H9 (cell line): Measurements from ENCODE around the gene CD320. TPM values are rescaled to one million over a fixed set of nuclear protein-coding genes. Genes with fewer than 3 reads are reported as not detected.

Experiments used
- DNase-seq: peaks from one replicate; pipeline ENCODE4 v3.0.0-alpha.2; 2017
- H2AFZ ChIP-seq: one replicate; pipeline ENCODE4 v1.6.1; 2013; ENCODE audit warnings: mild to moderate bottlenecking, low read length, control low read depth, moderate library complexity
- H2AK5ac ChIP-seq: 2 replicates; pipeline ENCODE4 v1.6.1; 2013; ENCODE audit warnings: low read length, control low read depth, mixed read lengths; ENCODE audit not compliant: insufficient read length
- H2BK120ac ChIP-seq: one replicate; pipeline ENCODE4 v1.6.1; 2013; ENCODE audit warnings: low read depth, mild to moderate bottlenecking, low read length, control low read depth, inconsistent platforms; ENCODE audit not compliant: poor library complexity, severe bottlenecking
- H2BK12ac ChIP-seq: 2 replicates; pipeline ENCODE4 v1.6.1; 2013; ENCODE audit warnings: low read length, control low read depth, mixed read lengths, low read depth; ENCODE audit not compliant: insufficient read length
- H2BK15ac ChIP-seq: 2 replicates; pipeline ENCODE4 v1.6.1; 2013; ENCODE audit warnings: low read depth, low read length, control low read depth
- H2BK20ac ChIP-seq: one replicate; pipeline ENCODE4 v1.6.1; 2013; ENCODE audit warnings: low read depth, mild to moderate bottlenecking, low read length, control low read depth, inconsistent platforms; ENCODE audit not compliant: poor library complexity, severe bottlenecking
- H2BK5ac ChIP-seq: 2 replicates; pipeline ENCODE4 v1.6.1; 2013; ENCODE audit warnings: low read length, control low read depth, mixed read lengths; ENCODE audit not compliant: insufficient read length
- H3K14ac ChIP-seq: 2 replicates; pipeline ENCODE4 v1.6.1; 2013; ENCODE audit warnings: low read length, control low read depth; ENCODE audit not compliant: insufficient read depth
- H3K18ac ChIP-seq: 2 replicates; pipeline ENCODE4 v1.6.1; 2013; ENCODE audit warnings: low read depth, mild to moderate bottlenecking, mixed read lengths, low read length, control low read depth; ENCODE audit not compliant: insufficient read length
- H3K23ac ChIP-seq: 2 replicates; pipeline ENCODE4 v1.6.1; 2013; ENCODE audit warnings: low read length, control low read depth, mixed read lengths, low read depth; ENCODE audit not compliant: insufficient read length
- H3K23me2 ChIP-seq: 2 replicates; pipeline ENCODE4 v1.6.1; 2013; ENCODE audit warnings: low read depth, mild to moderate bottlenecking, mixed read lengths, low read length, control low read depth; ENCODE audit not compliant: insufficient read length, poor library complexity, severe bottlenecking
- H3K27ac ChIP-seq: 2 replicates; pipeline ENCODE4 v1.5.1; 2013; ENCODE audit warnings: low read length, control low read depth, mixed read lengths, low read depth; ENCODE audit not compliant: insufficient read length
- H3K27me3 ChIP-seq: 2 replicates; pipeline ENCODE4 v1.6.1; 2013; ENCODE audit warnings: low read length, control low read depth, inconsistent platforms; ENCODE audit not compliant: insufficient read depth
- H3K4ac ChIP-seq: 2 replicates; pipeline ENCODE4 v1.6.1; 2013; ENCODE audit warnings: low read depth, mild to moderate bottlenecking, control low read depth, inconsistent platforms, low read length, moderate library complexity
- H3K4me1 ChIP-seq: 2 replicates; pipeline ENCODE4 v1.6.1; 2013; ENCODE audit warnings: low read length, control low read depth, inconsistent platforms; ENCODE audit not compliant: insufficient read depth
- H3K4me2 ChIP-seq: 2 replicates; pipeline ENCODE4 v1.6.1; 2013; ENCODE audit warnings: low read length, control low read depth, mixed read lengths; ENCODE audit not compliant: insufficient read length, insufficient read depth
- H3K56ac ChIP-seq: 2 replicates; pipeline ENCODE4 v1.6.1; 2013; ENCODE audit warnings: low read depth, mild to moderate bottlenecking, mixed read lengths, low read length, control low read depth; ENCODE audit not compliant: insufficient read length
- H3K79me1 ChIP-seq: 2 replicates; pipeline ENCODE4 v1.6.1; 2013; ENCODE audit warnings: low read depth, mild to moderate bottlenecking, moderate library complexity, low read length, control low read depth, inconsistent platforms; ENCODE audit not compliant: insufficient read depth, poor library complexity, severe bottlenecking
- H3K79me2 ChIP-seq: 2 replicates; pipeline ENCODE4 v1.6.1; 2013; ENCODE audit warnings: low read length, control low read depth, inconsistent platforms; ENCODE audit not compliant: insufficient read depth
- H3K9ac ChIP-seq: 2 replicates; pipeline ENCODE4 v1.6.1; 2013; ENCODE audit warnings: low read length, control low read depth, mixed read lengths; ENCODE audit not compliant: insufficient read length; ENCODE audit errors: extremely low read depth
- H3K9me3 ChIP-seq: one replicate; pipeline ENCODE4 v1.6.1; 2013; ENCODE audit warnings: low read depth, low read length, inconsistent platforms; ENCODE audit not compliant: control insufficient read depth
- H3T11ph ChIP-seq: one replicate; pipeline ENCODE4 v1.6.1; 2013; ENCODE audit warnings: mild to moderate bottlenecking, low read length, control low read depth, inconsistent platforms
- H4K20me1 ChIP-seq: one replicate; pipeline ENCODE4 v1.6.1; 2013; ENCODE audit not compliant: control insufficient read depth, insufficient read length, insufficient read depth
- H4K5ac ChIP-seq: 2 replicates; pipeline ENCODE4 v1.6.1; 2013; ENCODE audit warnings: low read depth, mild to moderate bottlenecking, mixed read lengths, low read length, control low read depth; ENCODE audit not compliant: insufficient read length
- H4K8ac ChIP-seq: replicated peaks from 2 replicates; pipeline ENCODE4 v1.6.1; 2013; ENCODE audit warnings: low read length, control low read depth, mixed read lengths, low read depth; ENCODE audit not compliant: insufficient read length
- H4K91ac ChIP-seq: 2 replicates; pipeline ENCODE4 v1.6.1; 2013; ENCODE audit warnings: low read depth, mild to moderate bottlenecking, moderate library complexity, mixed read lengths, low read length, control low read depth; ENCODE audit not compliant: insufficient read length
- H3K27ac Mint-ChIP-seq, 3 experiments: 2 replicates in 2 of 3; 3 replicates in 1 of 3; pipeline ENCODE4 v1.8.0; 2020 to 2021; ENCODE audit warnings: mixed read lengths in 3 of 3, mild to moderate bottlenecking in 1 of 3, moderate library complexity in 1 of 3
- H3K27me3 Mint-ChIP-seq: 2 replicates; pipeline ENCODE4 v1.8.0; 2021; ENCODE audit warnings: low read depth, mild to moderate bottlenecking, moderate library complexity, mixed read lengths
- H3K36me3 Mint-ChIP-seq, 3 experiments: 2 replicates in 2 of 3; 3 replicates in 1 of 3; pipeline ENCODE4 v1.8.0; 2020 to 2021; ENCODE audit warnings: low read depth in 3 of 3, mixed read lengths in 3 of 3; ENCODE audit not compliant: insufficient read depth in 1 of 3
- H3K4me1 Mint-ChIP-seq, 2 experiments: 2 replicates each; pipeline ENCODE4 v1.8.0; 2020; ENCODE audit warnings: mixed read lengths in 2 of 2
- H3K4me3 Mint-ChIP-seq, 2 experiments: 2 replicates in 1 of 2; 3 replicates in 1 of 2; pipeline ENCODE4 v1.8.0; 2020 to 2021; ENCODE audit warnings: mild to moderate bottlenecking in 2 of 2, mixed read lengths in 2 of 2, moderate library complexity in 1 of 2
- H3K9me3 Mint-ChIP-seq, 2 experiments: 2 replicates in 1 of 2; 3 replicates in 1 of 2; pipeline ENCODE4 v1.8.0; 2020; ENCODE audit warnings: mild to moderate bottlenecking in 2 of 2, mixed read lengths in 2 of 2, moderate library complexity in 1 of 2
- CTCF ChIP-seq: fragments of 200-600 bp; sonication (generic); conservative IDR thresholded peaks from 3 replicates; pipeline ENCODE4 v1.8.0; 2021; ENCODE audit warnings: antibody characterized with exemption, mild to moderate bottlenecking
- WGBS: extraction: QIAGEN DNeasy Blood & Tissue Kit; methylation state at CpG from one replicate; pipeline ENCODE4 v1.1.7; 2013; ENCODE audit warnings: missing lambda C conversion rate, low lambda C conversion rate, mixed read lengths; ENCODE audit not compliant: insufficient read length; ENCODE audit errors: extremely low coverage; 5-methylcytosine and 5-hydroxymethylcytosine counted together
- total RNA-seq: library from RNA; stranded (reverse); gene quantifications from 2 replicates; pipeline ENCODE4 v1.2.1, GENCODE V29; 2021

CD320 gene
- total RNA-seq, 1 experiment from 2014 or later: 72.1 TPM

GRCh38 chr19:8325454-8325853, 17.3 kb upstream of the CD320 start:
- H3K4me2 ChIP-seq: no peak overlapping the region
- no peak overlapping the region for H2BK5ac ChIP-seq
- H3K9me3 ChIP-seq: no peaks in the 10 kb centered on the region
- no peak overlapping the region for H2BK120ac ChIP-seq
- no peak overlapping the region for H4K5ac ChIP-seq
- no peak overlapping the region for H3T11ph ChIP-seq
- peaks cover 4% of the 10 kb centered on the region for H3K23me2 ChIP-seq
- H3K4me3 Mint-ChIP-seq: peak overlapping the region in 1 of 2 experiments; percentile 29; a peak in 1 of 5 replicates
- no peak overlapping the region for H3K9ac ChIP-seq
- H3K4me1 Mint-ChIP-seq: peaks cover 4 to 15% of the 10 kb centered on the region in 2 experiments; a peak in 3 of 4 replicates
- no peak overlapping the region for H3K23ac ChIP-seq
- no peak overlapping the region for H2AK5ac ChIP-seq
- no peak overlapping the region for H2BK12ac ChIP-seq
- H3K79me2 ChIP-seq: peaks cover 5% of the 10 kb centered on the region; the same call in 1 of the 2 replicates
- H3K18ac ChIP-seq: no peak overlapping the region
- no peak overlapping the region for H4K91ac ChIP-seq
- no peak overlapping the region for H3K14ac ChIP-seq
- no peaks in the 10 kb centered on the region for H4K20me1 ChIP-seq
- H2BK15ac ChIP-seq: no peak overlapping the region
- no peaks in the 10 kb centered on the region for H3K79me1 ChIP-seq
- H3K56ac ChIP-seq: no peak overlapping the region
- no peak overlapping the region for H2BK20ac ChIP-seq
- peaks cover 14 to 31% (median 22%) of the 10 kb centered on the region in 3 experiments for H3K36me3 Mint-ChIP-seq
- H3K27ac Mint-ChIP-seq: no peak overlapping the region
- no peak overlapping the region for H3K4ac ChIP-seq
- H2AFZ ChIP-seq: no peak overlapping the region
- H3K27ac ChIP-seq: no peak overlapping the region
- H3K4me1 ChIP-seq: no peaks in the 10 kb centered on the region
- peaks cover 8% of the 10 kb centered on the region for H3K27me3 Mint-ChIP-seq
- H4K8ac ChIP-seq: no peak overlapping the region
- peaks cover 0 to 3% of the 10 kb centered on the region in 2 experiments; a peak in 3 of 5 replicates for H3K9me3 Mint-ChIP-seq
- no CpG with 5 or more reads among the region's 3 CpGs for WGBS
- no peak for TF ChIP-seq CTCF
- no peaks in the 10 kb centered on the region for H3K27me3 ChIP-seq
- no peak for DNase-seq
